ACHN (cell line): Measurements from ENCODE around the gene CORO6.

Experiments
- DNase-seq: peaks from one replicate; pipeline ENCODE4 v3.0.0-alpha.2; 2015
- in situ Hi-C: cut with HindIII; loops from 2 replicates; pipeline ENCODE4 v1.10.0; 2017; ENCODE audit warnings: low sequenced_read_pairs, low pct_ligation_motif_present, low pct_unique_long_range_greater_than_20kb

Gene CORO6

DNA sequence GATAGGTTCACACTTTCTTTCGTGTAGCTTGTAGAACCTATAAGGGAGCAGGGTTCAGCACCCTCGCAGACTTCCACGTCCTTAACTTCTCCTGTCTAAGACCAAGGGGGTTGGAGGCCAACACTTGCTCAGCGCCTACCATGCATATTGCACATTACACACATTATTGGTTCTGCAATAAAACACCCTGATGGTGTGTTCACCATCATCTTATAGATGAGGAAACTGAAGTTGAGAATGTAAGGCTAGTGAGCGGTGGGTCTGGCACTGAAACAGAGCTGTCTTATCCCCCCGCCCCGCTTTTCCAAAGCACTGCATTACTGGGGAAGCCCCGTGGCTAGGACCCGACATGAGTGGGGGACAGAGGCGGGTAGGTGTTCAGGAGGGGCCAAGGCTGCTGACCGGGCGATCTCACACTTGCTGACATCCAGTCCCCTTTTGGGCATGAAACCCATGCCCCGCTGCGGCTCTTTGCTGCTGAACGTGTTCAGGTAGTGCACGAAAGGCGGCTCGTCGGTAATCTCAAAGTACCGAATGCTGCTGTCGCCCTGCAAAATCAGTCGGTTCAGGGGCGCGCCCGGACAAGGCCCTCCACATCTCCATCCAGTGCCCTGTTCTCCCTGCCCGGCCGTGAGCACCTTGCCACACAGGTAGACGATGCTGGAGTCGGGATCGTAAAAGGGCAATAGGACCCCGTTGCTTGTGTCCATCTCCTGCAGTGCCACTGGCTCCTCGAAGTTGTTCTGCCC is 6.2 kb downstream of the CORO6 start:
- in situ Hi-C loops = no loop called here
- DNase-seq = no peak

- no peak for DNase-seq
- in situ Hi-C loops = no loop called here
Measured at GRCh38 chr17:29615492-29616299, 7.0 kb downstream of the CORO6 start.

DNA sequence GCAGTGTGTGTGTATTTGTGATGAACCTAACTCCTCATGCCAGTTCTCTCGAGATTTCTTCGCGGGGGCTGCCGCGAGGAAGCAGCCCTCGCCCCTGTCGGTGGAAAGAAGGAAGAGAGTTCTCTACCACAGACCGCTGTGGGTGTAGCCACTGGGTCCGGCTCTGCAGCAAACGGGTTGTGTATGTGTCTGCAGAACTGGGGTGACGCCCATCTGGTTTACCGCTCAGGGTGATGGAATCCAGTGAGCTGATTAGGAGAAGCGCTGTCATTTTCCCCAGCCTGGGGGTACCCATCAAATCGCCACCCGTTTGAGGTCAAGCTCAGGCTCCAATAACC is 7.7 kb downstream of the CORO6 start:
- in situ Hi-C loops = no loop called here
- no peak for DNase-seq

GRCh38 chr17:29614349-29615047 is 8.2 kb downstream of the CORO6 start:
- no peak for DNase-seq
- in situ Hi-C loops = no loop called here

- in situ Hi-C loops = no loop called here
- DNase-seq = no peak
Measured at GRCh38 chr17:29613856-29614255, 8.9 kb downstream of the CORO6 start.

- no peak for DNase-seq
- in situ Hi-C loops = no loop called here
Measured at GRCh38 chr17:29613352-29613837, 9.3 kb downstream of the CORO6 start.

DNA sequence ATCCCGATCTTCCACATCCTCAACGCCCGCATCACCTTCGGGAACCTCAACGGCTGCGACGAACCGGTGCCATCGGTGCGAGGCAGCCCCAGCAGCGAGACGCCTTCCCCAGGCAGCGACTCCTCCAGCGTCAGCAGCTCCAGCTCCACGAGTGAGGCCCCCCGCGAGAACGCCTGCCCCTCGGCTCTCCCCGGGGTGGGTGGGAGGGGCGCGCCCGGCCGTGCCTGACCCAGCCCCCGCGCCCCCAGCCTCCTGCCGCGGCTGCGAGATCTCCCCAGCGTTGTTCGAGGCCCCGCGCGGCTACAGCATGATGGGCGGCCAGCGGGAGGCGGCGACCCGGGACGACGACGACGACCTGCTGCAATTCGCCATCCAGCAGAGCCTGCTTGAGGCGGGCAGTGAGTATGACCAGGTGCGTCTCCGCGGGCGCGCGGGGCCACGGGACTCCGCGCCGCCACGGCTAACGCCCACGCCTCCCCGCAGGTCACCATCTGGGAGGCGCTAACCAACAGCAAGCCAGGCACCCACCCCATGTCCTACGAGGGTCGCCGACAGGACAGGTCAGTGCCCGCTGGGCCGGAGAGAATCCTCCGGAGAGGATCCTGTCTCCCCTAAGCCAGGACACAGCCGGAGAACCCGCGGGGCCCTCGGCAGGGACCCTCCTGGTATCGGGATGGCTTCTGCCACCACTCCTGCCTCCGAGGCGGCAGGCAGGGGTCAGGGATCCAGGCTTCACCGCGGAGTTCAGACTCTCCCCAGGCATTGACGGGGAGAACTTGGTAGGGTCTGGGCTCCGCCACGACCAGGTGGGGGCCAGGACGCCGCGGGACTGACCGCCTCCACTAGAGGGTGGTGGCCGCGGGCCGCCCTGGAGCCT is 10.1 kb downstream of the CORO6 start:
- in situ Hi-C loops = no loop called here
- DNase-seq = no peak

- in situ Hi-C loops = no loop called here
- no peak for DNase-seq
Measured at GRCh38 chr17:29612094-29612403, 10.7 kb downstream of the CORO6 start.

- in situ Hi-C loops = no loop called here
- DNase-seq = no peak
Measured at GRCh38 chr17:29611351-29612093, 11.2 kb downstream of the CORO6 start.

DNA sequence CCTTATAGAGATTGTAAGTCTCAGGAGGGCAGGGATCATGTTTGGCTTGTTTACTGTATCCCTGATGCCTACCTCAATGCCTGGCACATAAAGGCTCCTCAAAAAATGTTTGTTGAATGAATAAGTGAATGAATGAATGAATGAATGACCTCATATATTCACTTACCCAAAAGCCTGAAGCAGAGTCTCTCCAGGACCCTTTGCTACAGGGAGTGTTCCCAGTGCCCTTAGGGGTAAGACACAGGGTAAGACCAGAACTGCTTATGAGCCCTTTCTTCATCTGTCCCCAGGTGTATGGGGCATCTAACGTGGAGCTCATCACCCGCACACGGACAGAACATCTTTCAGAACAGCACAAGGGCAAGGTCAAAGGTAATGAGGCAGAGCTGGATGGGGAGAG is 12.3 kb downstream of the CORO6 start:
- in situ Hi-C loops = no loop called here
- no peak for DNase-seq

- in situ Hi-C loops = no loop called here
- DNase-seq = no peak
Measured at GRCh38 chr17:29608986-29609385, 13.7 kb downstream of the CORO6 start.

DNA sequence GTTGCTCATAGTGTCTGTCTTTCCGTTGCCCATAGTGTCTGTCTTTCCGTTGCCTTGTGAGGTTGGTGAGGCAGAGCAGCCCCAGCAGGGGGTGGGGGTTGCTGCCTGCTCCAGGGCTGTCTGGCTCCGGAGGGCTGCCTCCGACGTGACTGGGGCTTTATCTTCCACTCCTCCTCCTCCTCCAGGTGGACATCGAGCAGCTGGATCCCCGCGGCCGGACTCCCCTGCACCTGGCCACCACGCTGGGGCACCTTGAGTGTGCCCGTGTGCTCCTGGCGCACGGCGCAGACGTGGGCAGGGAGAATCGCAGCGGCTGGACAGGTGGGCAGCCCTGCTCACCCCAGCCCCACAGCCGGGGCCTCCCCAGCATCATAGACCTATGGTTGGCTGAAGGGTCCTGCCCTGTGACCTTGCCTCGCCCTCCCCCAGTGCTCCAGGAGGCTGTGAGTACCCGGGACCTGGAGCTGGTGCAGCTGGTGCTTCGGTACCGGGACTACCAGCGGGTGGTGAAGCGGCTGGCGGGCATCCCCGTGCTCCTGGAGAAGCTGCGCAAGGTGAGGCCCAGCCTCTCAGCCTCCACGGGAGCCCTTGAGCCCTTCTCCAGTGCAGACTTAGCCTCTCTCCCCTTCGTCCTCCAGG is 15.0 kb downstream of the CORO6 start:
- in situ Hi-C loops = no loop called here
- no peak for DNase-seq

DNA sequence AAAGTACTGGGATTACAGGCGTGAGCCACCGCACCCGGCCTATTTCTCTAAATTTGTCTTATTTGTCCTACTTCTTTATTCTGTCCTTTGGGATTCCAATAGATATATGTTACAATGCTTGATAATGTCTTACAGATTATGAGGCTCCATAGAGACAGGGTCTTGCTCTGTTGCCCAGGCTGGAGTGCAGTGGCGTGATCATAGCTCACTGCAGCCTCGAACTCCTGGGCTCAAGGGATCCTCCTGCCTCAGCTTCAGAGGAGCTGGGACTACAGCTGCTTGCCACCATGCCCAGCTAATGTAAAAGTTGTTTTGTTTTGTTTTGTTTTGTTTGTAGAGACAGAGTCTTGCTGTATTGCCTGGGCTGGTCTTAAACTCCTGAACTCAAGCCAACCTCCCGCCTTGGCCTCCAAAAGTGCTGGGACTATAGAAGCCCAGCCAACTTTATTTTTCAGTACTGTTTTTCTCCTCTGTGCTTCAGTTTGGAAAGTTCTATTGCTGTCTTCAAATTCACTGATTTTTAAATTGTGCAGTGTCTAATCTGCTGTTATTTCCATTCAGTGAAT is 19.5 kb downstream of the CORO6 start:
- no peak for DNase-seq
- in situ Hi-C loops = no loop called here

DNA sequence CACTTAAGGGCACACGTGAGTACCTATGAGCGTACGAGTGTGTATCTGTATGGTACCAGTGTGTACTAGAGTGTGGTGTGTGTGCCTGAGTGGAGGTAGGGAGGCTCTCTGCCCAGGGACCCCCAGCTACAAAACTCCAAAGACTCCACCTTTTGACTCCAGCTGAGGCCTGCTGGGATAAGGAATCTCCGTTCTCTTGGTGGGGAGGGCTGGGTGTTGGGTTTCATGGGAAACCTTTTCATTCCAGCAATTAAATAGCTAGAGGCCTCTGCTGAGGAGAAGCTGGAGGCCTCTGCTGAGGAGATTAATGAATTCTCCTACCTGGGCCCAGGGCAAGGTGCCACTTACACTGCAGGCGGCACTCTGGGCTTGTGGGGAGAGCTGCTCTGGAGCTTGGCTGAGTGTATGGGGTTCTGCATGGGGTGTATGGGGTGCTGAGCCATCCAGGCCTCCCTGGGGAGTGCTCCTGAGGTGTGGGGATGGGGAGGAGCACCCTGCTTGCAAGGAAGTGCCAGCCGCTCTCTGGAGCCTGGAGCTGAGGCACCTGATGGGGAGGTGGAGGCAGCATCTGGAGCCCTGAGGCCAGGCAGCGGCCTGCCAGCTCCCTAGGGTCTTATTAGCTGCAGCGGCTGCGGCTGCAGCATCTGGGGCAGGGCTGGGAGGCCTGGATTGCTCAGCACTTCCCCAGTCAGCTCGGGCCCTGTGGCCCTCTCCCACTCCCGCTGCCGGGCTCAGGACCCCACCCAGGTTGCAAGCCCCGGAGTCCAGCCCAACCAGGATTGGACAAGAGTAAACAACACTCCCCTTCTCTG is 25.1 kb downstream of the CORO6 start:
- no peak for DNase-seq
- in situ Hi-C loops = no loop called here

GRCh38 chr17:29596811-29597210 is 25.9 kb downstream of the CORO6 start:
- no peak for DNase-seq

DNA sequence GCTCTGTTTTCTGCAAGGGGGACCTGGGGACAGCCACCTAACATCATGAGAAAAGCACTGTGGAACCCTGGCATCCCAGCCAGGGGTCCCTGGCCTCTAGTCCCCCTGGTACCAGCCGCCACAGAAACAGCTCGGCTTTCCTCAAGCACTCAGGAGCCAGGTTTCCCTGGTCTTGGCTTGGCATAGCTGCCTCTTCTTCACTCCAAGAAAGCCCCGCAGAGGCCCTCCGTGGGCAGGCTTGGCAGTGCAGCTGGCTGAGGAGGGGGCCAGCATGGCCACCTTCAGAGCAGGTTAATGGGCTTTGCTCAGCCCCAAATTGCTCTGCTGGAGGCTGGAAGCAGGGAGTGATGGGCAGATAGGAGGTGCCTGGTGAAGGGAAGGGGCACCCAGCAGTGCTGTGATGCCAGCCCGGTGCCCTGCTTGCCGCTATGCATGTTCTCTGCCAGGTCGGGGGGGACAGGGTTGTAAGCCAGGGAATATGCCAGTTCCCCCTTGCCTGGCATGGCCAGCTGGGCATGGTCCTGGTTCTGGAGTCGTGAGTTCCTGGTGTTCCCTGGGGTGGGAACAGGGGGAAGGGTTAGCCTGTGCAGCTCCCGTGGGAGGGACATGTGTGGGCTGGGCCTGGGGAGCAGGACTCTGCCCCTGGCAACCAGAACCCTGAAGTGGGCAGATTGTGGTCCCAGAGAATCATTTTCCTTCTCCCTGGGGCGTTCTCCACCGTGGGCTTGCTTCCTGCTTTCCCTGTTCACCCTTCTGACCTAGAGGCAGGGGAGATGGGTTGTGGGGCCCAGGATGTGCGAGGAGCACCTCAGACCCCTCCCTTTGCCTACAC is 26.6 kb downstream of the CORO6 start:
- in situ Hi-C loops = no loop called here
- DNase-seq = no peak

More at GRCh38 chr17:29596811-29597210, 25.9 kb downstream of the CORO6 start:
- in situ Hi-C loops = no loop called here
